ENCODE results near the gene KCNJ16. TPM values are rescaled to one million over a fixed set of nuclear protein-coding genes. Genes with fewer than 3 reads are reported as not detected.

KCNJ16 gene
- total and polyA plus RNA-seq, 7 experiments from 2014 or later: not detected

Other genes starting within 250 kb of the KCNJ16 start
- 1 to 10 TPM in 1 of 5 experiments, under 1 TPM in 3, not detected in 1; 0.05 to 1.5 (median 0.21) TPM for gene KCNJ2, start 94.3 kb downstream of the KCNJ16 start, total RNA-seq
- not detected for gene KCNJ2, start 94.3 kb downstream of the KCNJ16 start, polyA plus RNA-seq